ENCODE measurements around the gene COL5A1. TPM values are rescaled to one million over a fixed set of nuclear protein-coding genes. Genes with fewer than 3 reads are reported as not detected.

Gene COL5A1
- total RNA-seq, 1 donor, result 295 TPM

GRCh38 chr9:134652291-134653225 lies 11.0 kb downstream of the COL5A1 start:
- DNase-seq (ENCODE audit: low read depth), result no peak
- TF ChIP-seq, protein P1, sequence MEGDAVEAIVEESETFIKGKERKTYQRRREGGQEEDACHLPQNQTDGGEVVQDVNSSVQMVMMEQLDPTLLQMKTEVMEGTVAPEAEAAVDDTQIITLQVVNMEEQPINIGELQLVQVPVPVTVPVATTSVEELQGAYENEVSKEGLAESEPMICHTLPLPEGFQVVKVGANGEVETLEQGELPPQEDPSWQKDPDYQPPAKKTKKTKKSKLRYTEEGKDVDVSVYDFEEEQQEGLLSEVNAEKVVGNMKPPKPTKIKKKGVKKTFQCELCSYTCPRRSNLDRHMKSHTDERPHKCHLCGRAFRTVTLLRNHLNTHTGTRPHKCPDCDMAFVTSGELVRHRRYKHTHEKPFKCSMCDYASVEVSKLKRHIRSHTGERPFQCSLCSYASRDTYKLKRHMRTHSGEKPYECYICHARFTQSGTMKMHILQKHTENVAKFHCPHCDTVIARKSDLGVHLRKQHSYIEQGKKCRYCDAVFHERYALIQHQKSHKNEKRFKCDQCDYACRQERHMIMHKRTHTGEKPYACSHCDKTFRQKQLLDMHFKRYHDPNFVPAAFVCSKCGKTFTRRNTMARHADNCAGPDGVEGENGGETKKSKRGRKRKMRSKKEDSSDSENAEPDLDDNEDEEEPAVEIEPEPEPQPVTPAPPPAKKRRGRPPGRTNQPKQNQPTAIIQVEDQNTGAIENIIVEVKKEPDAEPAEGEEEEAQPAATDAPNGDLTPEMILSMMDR (IDR thresholded peaks at IDR 0.05; ENCODE audit: insufficient read depth, low read depth, low read length), result no peak
- no peak overlapping the region for H3K4me3 ChIP-seq (ENCODE audit: low read depth, low read length)

GRCh38 chr9:134653259-134654009 lies 11.8 kb downstream of the COL5A1 start:
- TF ChIP-seq, protein P1 (IDR thresholded peaks at IDR 0.05; ENCODE audit: insufficient read depth, low read depth, low read length), result no peak
- DNase-seq (ENCODE audit: low read depth), result no peak
- H3K4me3 ChIP-seq (ENCODE audit: low read depth, low read length), result no peak overlapping the region

DNA sequence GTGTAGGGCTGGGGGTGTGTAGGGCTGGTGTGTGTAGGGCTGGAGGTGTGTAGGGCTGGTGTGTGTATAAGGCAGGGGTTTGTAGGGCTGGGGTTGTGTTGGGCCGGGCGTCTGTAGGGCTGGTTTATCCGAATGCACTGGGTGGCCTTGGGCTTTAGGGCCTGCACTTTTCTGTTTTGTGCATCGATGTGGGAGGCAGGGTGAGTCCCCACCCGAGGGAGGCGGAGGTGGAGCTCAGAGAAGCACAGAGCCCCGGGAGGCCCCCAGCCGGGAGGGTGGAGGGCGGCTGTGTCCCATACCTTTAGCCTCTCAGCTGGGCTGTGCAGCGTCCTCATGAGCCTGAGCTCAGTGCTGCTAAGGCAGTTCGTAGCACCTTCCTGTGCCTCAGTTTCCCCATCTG lies 13.5 kb downstream of the COL5A1 start:
- H3K4me3 ChIP-seq (ENCODE audit: low read depth, low read length), result no peak overlapping the region
- no peak for DNase-seq (ENCODE audit: low read depth)
- TF ChIP-seq, protein P1 (IDR thresholded peaks at IDR 0.05; ENCODE audit: insufficient read depth, low read depth, low read length), result no peak

- no peak for DNase-seq (ENCODE audit: low read depth)
- H3K4me3 ChIP-seq (ENCODE audit: low read depth, low read length), result no peak overlapping the region
- TF ChIP-seq, protein P1 (IDR thresholded peaks at IDR 0.05; ENCODE audit: insufficient read depth, low read depth, low read length), result no peak
Measured at GRCh38 chr9:134655586-134656333, 14.2 kb downstream of the COL5A1 start.

DNA sequence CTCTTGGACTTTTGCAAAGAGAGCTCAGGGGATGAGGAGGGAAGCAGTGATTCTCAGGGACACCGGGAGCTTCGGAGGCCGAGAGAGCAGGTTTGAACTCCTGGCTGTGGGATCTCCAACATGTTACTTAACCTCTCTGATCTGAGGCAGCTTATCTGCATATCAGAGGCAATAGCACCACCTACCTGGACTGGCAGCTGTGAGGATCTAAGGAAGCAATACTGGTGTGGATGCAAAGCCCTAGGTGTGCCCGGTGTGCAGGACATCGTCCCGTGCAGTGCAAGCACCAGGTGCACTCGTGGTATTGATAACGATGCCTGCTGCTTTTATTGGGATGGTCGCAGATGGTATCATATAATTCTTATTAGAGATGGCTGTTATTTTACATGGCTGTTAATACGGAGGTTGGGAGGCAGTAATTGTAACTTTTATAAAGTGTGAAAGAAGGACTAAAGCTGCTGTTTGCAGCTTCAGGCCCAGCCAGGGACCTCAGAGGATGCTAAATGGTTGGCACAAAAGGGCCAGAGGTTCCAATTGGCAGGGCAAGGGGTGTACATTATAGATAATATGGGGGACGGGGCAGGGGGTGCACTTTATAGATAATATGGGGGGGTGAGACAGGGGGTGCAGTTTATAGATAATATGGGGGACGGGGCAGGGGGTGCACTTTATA lies 14.9 kb downstream of the COL5A1 start:
- TF ChIP-seq, protein P1 (IDR thresholded peaks at IDR 0.05; ENCODE audit: insufficient read depth, low read depth, low read length), result no peak
- DNase-seq (ENCODE audit: low read depth), result no peak
- no peak overlapping the region for H3K4me3 ChIP-seq (ENCODE audit: low read depth, low read length)

Measured in fibroblast of villous mesenchyme (primary cell).